Osteoblast (primary cell): Measurements from ENCODE around the gene MSI1. TPM values are rescaled to one million over a fixed set of nuclear protein-coding genes. Genes with fewer than 3 reads are reported as not detected.

Experiments used
- DNase-seq: peaks from one replicate; pipeline ENCODE4 v3.0.0; 2011; ENCODE audit warnings: low spot score, mixed read lengths; ENCODE audit not compliant: insufficient read length; ENCODE audit errors: missing footprints
- H2AFZ ChIP-seq: 2 replicates; pipeline ENCODE4 v1.6.0; 2011; ENCODE audit warnings: mild to moderate bottlenecking, low read length
- H3K27ac ChIP-seq: 2 replicates; pipeline ENCODE4 v1.5.1; 2011; ENCODE audit warnings: mild to moderate bottlenecking, low read depth, low read length, moderate library complexity
- H3K27me3 ChIP-seq: 2 replicates; pipeline ENCODE4 v1.6.0; 2012; ENCODE audit warnings: mild to moderate bottlenecking, control low read depth, inconsistent platforms, low read length, moderate library complexity; ENCODE audit not compliant: insufficient read depth
- H3K36me3 ChIP-seq: 2 replicates; pipeline ENCODE4 v1.5.1; 2011; ENCODE audit warnings: mild to moderate bottlenecking, low read length, control low read depth, moderate library complexity; ENCODE audit not compliant: insufficient read depth
- H3K4me1 ChIP-seq: 2 replicates; pipeline ENCODE4 v1.5.1; 2011; ENCODE audit warnings: mild to moderate bottlenecking, low read length, control low read depth, moderate library complexity; ENCODE audit not compliant: insufficient read depth
- H3K4me2 ChIP-seq: 2 replicates; pipeline ENCODE4 v1.6.0; 2011; ENCODE audit warnings: mild to moderate bottlenecking, low read length; ENCODE audit not compliant: insufficient read depth
- H3K4me3 ChIP-seq: fragments of 200-600 bp; sonication (generic); 3 replicates; pipeline ENCODE4 v1.5.1; 2012; ENCODE audit warnings: mild to moderate bottlenecking, low read length, inconsistent platforms; ENCODE audit not compliant: insufficient read depth
- H3K79me2 ChIP-seq: 2 replicates; pipeline ENCODE4 v1.6.0; 2012; ENCODE audit warnings: mild to moderate bottlenecking, low read length, control low read depth, inconsistent platforms; ENCODE audit not compliant: insufficient read depth
- H3K9me3 ChIP-seq: 2 replicates; pipeline ENCODE4 v1.5.1; 2011; ENCODE audit warnings: low read depth, low read length, control low read depth
- H4K20me1 ChIP-seq: 2 replicates; pipeline ENCODE4 v1.6.0; 2012; ENCODE audit warnings: mild to moderate bottlenecking, low read length, control low read depth; ENCODE audit not compliant: insufficient read depth
- CTCF ChIP-seq: IDR thresholded peaks from 2 replicates; pipeline ENCODE4 v1.5.1; 2011; ENCODE audit warnings: mild to moderate bottlenecking, low read depth, low read length, moderate library complexity; ENCODE audit errors: extremely low read depth
- total RNA-seq: library from RNA; depleted of rRNA; stranded (reverse); fragments of >200 nt; gene quantifications from 2 replicates; pipeline ENCODE4 v1.2.3, GENCODE V29; 2012

Gene MSI1
- total RNA-seq, 1 donor = under 0.01 TPM

DNA sequence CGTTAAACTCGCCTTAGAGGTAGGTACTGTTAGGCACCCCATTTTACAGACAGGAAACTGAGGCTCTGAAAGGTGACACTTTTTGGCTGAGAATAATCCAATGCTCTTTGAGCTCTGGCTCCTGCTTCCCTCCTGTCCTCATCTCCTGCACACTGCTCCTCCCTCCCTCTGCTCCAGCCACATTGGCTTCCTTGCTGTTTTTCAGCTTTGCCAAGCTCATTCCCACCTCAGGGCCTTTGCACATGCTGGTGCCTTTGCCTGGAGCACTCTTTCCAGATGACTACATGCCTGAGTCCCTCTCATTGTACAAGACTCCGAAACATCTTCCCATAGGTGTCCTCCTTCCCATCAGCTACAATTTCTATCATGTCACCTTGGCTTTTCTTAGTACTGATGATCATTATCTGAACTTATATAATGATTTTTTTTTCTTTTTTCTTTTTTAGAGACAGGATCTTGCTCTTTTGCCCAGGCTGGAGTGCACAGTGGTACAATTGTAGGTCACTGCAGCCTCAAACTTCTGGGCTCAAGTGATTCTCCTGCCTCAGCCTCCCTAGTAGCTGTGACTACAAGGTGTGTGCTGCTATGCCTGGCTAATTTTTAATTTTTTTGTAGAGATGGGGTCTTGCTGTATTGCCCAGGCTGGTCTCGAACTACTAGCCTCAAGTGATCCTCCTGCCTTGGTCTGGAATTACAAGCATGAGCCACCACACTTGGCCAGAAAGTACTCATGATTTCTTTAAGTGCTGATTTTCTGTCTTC lies 15.2 kb downstream of the MSI1 start:
- TF ChIP-seq CTCF = no peak
- no peak for DNase-seq
- no peaks in the 10 kb centered on the region for H3K79me2 ChIP-seq
- no peak overlapping the region for H3K27ac ChIP-seq
- no peak overlapping the region for H2AFZ ChIP-seq
- H3K4me3 ChIP-seq = no peak overlapping the region
- no peak overlapping the region for H3K4me2 ChIP-seq
- H4K20me1 ChIP-seq = no peaks in the 10 kb centered on the region
- peaks cover 8% of the 10 kb centered on the region for H3K4me1 ChIP-seq
- H3K9me3 ChIP-seq = no peaks in the 10 kb centered on the region
- H3K27me3 ChIP-seq = no peaks in the 10 kb centered on the region
- no peaks in the 10 kb centered on the region for H3K36me3 ChIP-seq

DNA sequence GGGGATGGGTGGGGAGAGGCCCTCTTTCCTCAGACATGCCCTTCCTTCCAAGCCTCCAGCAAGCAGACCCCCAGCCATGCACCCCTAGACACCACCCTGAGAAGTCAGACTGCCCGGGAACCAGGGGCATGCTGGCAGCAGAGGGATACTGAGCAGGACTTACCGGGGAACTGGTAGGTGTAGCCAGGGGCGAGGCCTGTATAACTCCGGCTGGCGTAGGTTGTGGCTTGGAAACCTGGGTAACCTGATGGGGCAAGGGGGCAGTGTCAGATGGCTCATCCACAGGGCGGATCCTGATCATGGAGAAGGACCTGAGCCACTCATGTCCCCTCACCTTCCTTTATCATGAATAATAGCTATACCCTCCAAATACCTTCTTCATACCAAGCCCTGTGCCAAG lies 15.8 kb downstream of the MSI1 start:
- Histone ChIP-seq H3K9me3 (no peaks in the 10 kb centered on the region), H3K79me2 (no peaks in the 10 kb centered on the region), H3K4me3 (no peak overlapping the region), H3K27me3 (no peaks in the 10 kb centered on the region), H3K27ac (no peak overlapping the region), H3K36me3 (no peaks in the 10 kb centered on the region), H2AFZ (no peak overlapping the region), H3K4me1 (peaks cover 8% of the 10 kb centered on the region), H4K20me1 (no peaks in the 10 kb centered on the region), H3K4me2 (no peak overlapping the region)
- TF ChIP-seq CTCF = no peak
- DNase-seq = no peak

- Histone ChIP-seq H3K9me3 (no peaks in the 10 kb centered on the region), H3K36me3 (no peaks in the 10 kb centered on the region), H2AFZ (peak overlapping the region; percentile 74), H3K4me1 (peaks cover 8% of the 10 kb centered on the region), H4K20me1 (no peaks in the 10 kb centered on the region), H3K79me2 (no peaks in the 10 kb centered on the region), H3K27me3 (no peaks in the 10 kb centered on the region), H3K27ac (no peak overlapping the region), H3K4me2 (no peak overlapping the region), H3K4me3 (no peak overlapping the region)
- peak; percentile 76 for DNase-seq
- no peak for TF ChIP-seq CTCF
Measured at GRCh38 chr12:120352117-120352516, 16.8 kb downstream of the MSI1 start.

GRCh38 chr12:120350576-120351350 lies 18.2 kb downstream of the MSI1 start:
- H3K27ac ChIP-seq = no peak overlapping the region
- H3K36me3 ChIP-seq = no peaks in the 10 kb centered on the region
- TF ChIP-seq CTCF = no peak
- H4K20me1 ChIP-seq = no peaks in the 10 kb centered on the region
- no peaks in the 10 kb centered on the region for H3K27me3 ChIP-seq
- H3K79me2 ChIP-seq = no peaks in the 10 kb centered on the region
- H2AFZ ChIP-seq = peak overlapping the region; percentile 15
- H3K4me2 ChIP-seq = no peak overlapping the region
- peak; percentile 31 for DNase-seq
- H3K4me3 ChIP-seq = no peak overlapping the region
- no peaks in the 10 kb centered on the region for H3K9me3 ChIP-seq
- peaks cover 4% of the 10 kb centered on the region for H3K4me1 ChIP-seq
